Transverse colon (tissue), 4 donors: ENCODE data around the gene PIK3C2G. TPM values are rescaled to one million over a fixed set of nuclear protein-coding genes. Genes with fewer than 3 reads are reported as not detected.
"Not testable (repeated sequence)": the region's sequence is repeated elsewhere in the genome, so short reads cannot be mapped to it uniquely, and the experiment has no call there.

Source experiments
- DNase-seq: peaks from one replicate; pipeline ENCODE4 v3.0.0-alpha.2; 2019
- H3K27ac ChIP-seq, 4 donors: fragments of 200-600 bp; sonication (generic); 2 replicates each; pipeline ENCODE4 v1.5.1; 2016 to 2018; ENCODE audit warnings: inconsistent platforms in 4 of 4
- H3K27me3 ChIP-seq: fragments of 200-600 bp; sonication (generic); 2 replicates; pipeline ENCODE4 v1.5.1; 2017; ENCODE audit warnings: inconsistent platforms
- H3K36me3 ChIP-seq, 4 donors: fragments of 200-600 bp; sonication (generic); 2 replicates each; pipeline ENCODE4 v1.5.1; 2017 to 2019; ENCODE audit warnings: inconsistent platforms in 4 of 4
- H3K4me1 ChIP-seq, 4 donors: fragments of 200-600 bp; sonication (generic); 2 replicates each; pipeline ENCODE4 v1.5.1; 2017 to 2020; ENCODE audit warnings: inconsistent platforms in 4 of 4
- H3K4me3 ChIP-seq, 4 donors: fragments of 200-600 bp; sonication (generic); 1 replicate in 1 of 4; 2 replicates in 3 of 4; pipeline versions ENCODE4 v1.5.1 to v1.6.1; 2017 to 2019; ENCODE audit warnings: inconsistent platforms in 4 of 4
- H3K9me3 ChIP-seq, 2 donors: fragments of 200-600 bp; sonication (generic); 2 replicates each; pipeline ENCODE4 v1.5.1; 2017 to 2019; ENCODE audit warnings: inconsistent platforms in 2 of 2
- CTCF ChIP-seq, 5 experiments: fragments of 200-600 bp in 3 of 5; fragments of 450-650 bp in 2 of 5; sonication (generic) in 3 of 5; IDR thresholded peaks; 1 replicate in 2 of 5; 2 replicates in 3 of 5; pipeline ENCODE4 v1.5.1; 2016 to 2017; ENCODE audit warnings: antibody characterized with exemption in 5 of 5, inconsistent platforms in 3 of 5, mild to moderate bottlenecking in 2 of 5, moderate library complexity in 1 of 5
- EP300 ChIP-seq: sonication (generic); formaldehyde crosslinking; IDR thresholded peaks from one replicate; pipeline ENCODE4 v1.6.1; 2017; ENCODE audit warnings: antibody characterized with exemption, low read depth
- POLR2A ChIP-seq: fragments of 450-650 bp; IDR thresholded peaks from one replicate; pipeline ENCODE4 v1.6.1; 2016; ENCODE audit warnings: antibody characterized with exemption, mild to moderate bottlenecking, moderate library complexity
- POLR2AphosphoS5 ChIP-seq, 3 donors: sonication (generic); formaldehyde crosslinking; IDR thresholded peaks; one replicate each; pipeline ENCODE4 v1.6.1; 2016; ENCODE audit warnings: antibody characterized with exemption in 3 of 3
- WGBS, 2 donors: methylation state at CpG; one replicate each; pipeline ENCODE4 v1.1.5; 2018; ENCODE audit warnings: low coverage in 1 of 2; 5-methylcytosine and 5-hydroxymethylcytosine counted together
- in situ Hi-C, 4 donors: fragments of 200-750 bp; cut with MboI; loops; one replicate each; pipeline versions ENCODE4 v1.15.0 to v1.15.1; 2017; ENCODE audit warnings: low sequenced_read_pairs in 3 of 4, low pct_ligation_motif_present in 1 of 4, low pct_unique_long_range_greater_than_20kb in 1 of 4
- intact Hi-C: fragments of 100-400 bp; cut with DNase I; formaldehyde crosslinking; loops from one replicate; pipeline ENCODE4 v1.15.1; 2023; ENCODE audit warnings: low total_unique reads
- total RNA-seq, 4 donors: library from RNA; depleted of rRNA; stranded (reverse); fragments of >200 nt; gene quantifications; one replicate each; pipeline ENCODE4 v1.1.0, GENCODE V29; 2016

The PIK3C2G gene
- total RNA-seq, 4 donors from 2014 or later: 0.32 to 2.7 (median 1.1) TPM

DNA sequence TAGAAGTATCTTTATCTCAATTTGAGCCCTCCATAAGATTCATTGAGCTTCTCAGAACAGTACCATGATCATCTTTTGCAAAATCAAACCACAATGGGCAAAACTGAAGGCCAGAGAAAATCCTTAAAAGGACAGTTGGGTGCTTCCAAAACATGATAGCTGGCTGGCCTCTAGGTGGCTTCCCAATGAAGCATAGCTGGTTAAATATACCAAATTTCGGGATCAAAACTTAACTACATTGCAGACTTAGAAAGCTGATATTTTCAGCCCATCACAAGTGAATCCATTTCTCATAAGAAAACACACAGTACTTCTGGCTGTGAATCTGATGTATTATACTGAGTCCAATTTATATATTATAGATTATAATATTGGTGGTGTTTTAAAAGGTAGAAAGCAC, 15.3 kb upstream of the PIK3C2G start:
- in situ Hi-C loops: no loop called here
- H3K4me3 ChIP-seq: no peak overlapping the region
- no peak overlapping the region for H3K27ac ChIP-seq
- DNase-seq: no peak
- no peaks in the 10 kb centered on the region for H3K27me3 ChIP-seq
- TF ChIP-seq POLR2AphosphoS5 (IDR thresholded peaks at IDR 0.05) (no peak), CTCF (IDR thresholded peaks at IDR 0.05) (no peak), POLR2A (no peak), EP300 (no peak)
- H3K9me3 ChIP-seq: no peaks in the 10 kb centered on the region
- peaks cover 0 to 14% (median 6%) of the 10 kb centered on the region in 4 donors for H3K4me1 ChIP-seq
- H3K36me3 ChIP-seq: no peaks in the 10 kb centered on the region
- intact Hi-C loops: no loop called here
- 70 to 100% methylated on average over 1 of the region's 1 CpG for WGBS, 2 donors

DNA sequence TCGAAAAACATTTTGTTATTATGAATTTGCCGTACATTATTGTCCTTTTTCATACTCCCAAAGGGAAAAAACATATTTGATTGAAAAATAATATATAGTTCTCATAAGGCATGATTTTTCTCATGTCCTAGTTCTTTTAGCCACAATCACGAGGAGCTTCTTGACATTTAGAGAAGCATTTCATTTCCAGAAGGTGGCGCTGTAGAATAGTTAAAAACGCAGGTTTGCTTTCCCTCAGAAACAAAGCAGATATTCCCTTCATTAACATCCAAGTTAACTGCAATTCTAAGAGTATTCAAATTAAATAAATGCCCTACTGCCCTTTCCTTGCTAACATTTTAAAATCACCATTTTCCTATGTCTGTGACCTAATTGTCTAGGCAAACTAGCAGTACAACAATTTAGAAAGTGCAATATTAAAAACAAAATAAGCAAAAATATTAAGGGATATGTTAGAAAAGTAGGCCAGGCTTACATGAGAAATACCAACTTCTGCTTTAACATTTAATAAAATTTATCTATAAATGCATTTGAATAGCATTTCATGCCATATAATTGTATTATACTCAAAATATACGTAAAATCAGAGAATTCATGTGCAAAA, 10.9 kb upstream of the PIK3C2G start:
- H3K27ac ChIP-seq: no peak overlapping the region
- no peaks in the 10 kb centered on the region for H3K9me3 ChIP-seq
- no peak overlapping the region for H3K4me3 ChIP-seq
- TF ChIP-seq CTCF (IDR thresholded peaks at IDR 0.05) (peak; percentile 55 to 73 (median 63)), POLR2AphosphoS5 (IDR thresholded peaks at IDR 0.05) (no peak), EP300 (no peak)
- DNase-seq: no peak
- H3K27me3 ChIP-seq: no peaks in the 10 kb centered on the region
- in situ Hi-C loops (loop anchor here in 2 of 4 donors (25.0 kb wide), 1 partner anchor 937 kb away; no protein-coding TSS in a partner anchor), intact Hi-C loops (no loop called here)
- peaks cover 0 to 4% (median 0%) of the 10 kb centered on the region in 4 donors for H3K4me1 ChIP-seq
- 17 to 24% methylated on average over 6 of the region's 6 CpGs for WGBS, 2 donors
- H3K36me3 ChIP-seq: no peaks in the 10 kb centered on the region

DNA sequence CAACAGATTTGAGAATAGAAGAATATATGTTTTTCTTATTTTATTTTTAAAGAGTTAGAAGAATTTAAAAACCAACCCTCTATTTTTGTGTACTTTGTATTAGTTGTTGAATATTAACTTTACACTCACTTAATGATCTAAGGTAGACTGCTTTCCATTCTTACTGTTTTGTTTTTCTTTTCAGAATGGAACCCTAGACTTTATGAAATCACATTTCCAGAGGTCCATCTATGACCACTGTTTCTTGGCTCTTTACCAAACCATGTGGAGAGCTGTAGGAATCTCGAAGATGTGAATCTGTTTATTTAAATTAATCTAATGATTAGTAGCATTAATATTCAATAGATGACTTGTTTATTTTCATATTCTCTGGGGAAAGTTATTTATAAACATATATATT, 7.2 kb upstream of the PIK3C2G start:
- Histone ChIP-seq H3K4me3 (no peak overlapping the region), H3K9me3 (no peaks in the 10 kb centered on the region), H3K4me1 (peaks cover 0 to 4% (median 0%) of the 10 kb centered on the region in 4 donors), H3K27me3 (no peaks in the 10 kb centered on the region), H3K36me3 (no peaks in the 10 kb centered on the region), H3K27ac (no peak overlapping the region)
- in situ Hi-C loops: loop anchor here in 2 of 4 donors (25.0 kb wide), 1 partner anchor 933 kb away; no protein-coding TSS in a partner anchor
- intact Hi-C loops: no loop called here
- DNase-seq: no peak
- TF ChIP-seq POLR2A: no peak
- TF ChIP-seq CTCF (IDR thresholded peaks at IDR 0.05): no peak
- no peak for TF ChIP-seq EP300
- TF ChIP-seq POLR2AphosphoS5 (IDR thresholded peaks at IDR 0.05): no peak
- 25 to 61% methylated on average over 1 of the region's 1 CpG for WGBS, 2 donors

- H3K36me3 ChIP-seq, intact Hi-C loops, H3K4me3 ChIP-seq, H3K4me1 ChIP-seq, H3K9me3 ChIP-seq, DNase-seq, H3K27ac ChIP-seq, H3K27me3 ChIP-seq: not testable (repeated sequence)
- 92 to 100% methylated on average over 1 to 6 of the region's 6 CpGs for WGBS, 2 donors
- in situ Hi-C loops: loop anchor here in 2 of 4 donors (25.0 kb wide), 1 partner anchor 932 kb away; no protein-coding TSS in a partner anchor
Observed at GRCh38 chr12:18255004-18255403, 6.3 kb upstream of the PIK3C2G start.

- in situ Hi-C loops: loop anchor here in 2 of 4 donors (25.0 kb wide), 1 partner anchor 930 kb away; no protein-coding TSS in a partner anchor
- 74 to 90% methylated on average over 3 of the region's 3 CpGs for WGBS, 2 donors
- Histone ChIP-seq H3K27ac (no peak overlapping the region), H3K4me3 (no peak overlapping the region), H3K27me3 (no peaks in the 10 kb centered on the region), H3K9me3 (no peaks in the 10 kb centered on the region), H3K36me3 (no peaks in the 10 kb centered on the region), H3K4me1 (no peaks in the 10 kb centered on the region)
- DNase-seq: no peak
- TF ChIP-seq CTCF (IDR thresholded peaks at IDR 0.05) (no peak), POLR2A (no peak), POLR2AphosphoS5 (IDR thresholded peaks at IDR 0.05) (no peak), EP300 (no peak)
- intact Hi-C loops: no loop called here
Observed at GRCh38 chr12:18257251-18257650, 4.1 kb upstream of the PIK3C2G start.
